ENCODE results near the gene ODAD4.

DNA sequence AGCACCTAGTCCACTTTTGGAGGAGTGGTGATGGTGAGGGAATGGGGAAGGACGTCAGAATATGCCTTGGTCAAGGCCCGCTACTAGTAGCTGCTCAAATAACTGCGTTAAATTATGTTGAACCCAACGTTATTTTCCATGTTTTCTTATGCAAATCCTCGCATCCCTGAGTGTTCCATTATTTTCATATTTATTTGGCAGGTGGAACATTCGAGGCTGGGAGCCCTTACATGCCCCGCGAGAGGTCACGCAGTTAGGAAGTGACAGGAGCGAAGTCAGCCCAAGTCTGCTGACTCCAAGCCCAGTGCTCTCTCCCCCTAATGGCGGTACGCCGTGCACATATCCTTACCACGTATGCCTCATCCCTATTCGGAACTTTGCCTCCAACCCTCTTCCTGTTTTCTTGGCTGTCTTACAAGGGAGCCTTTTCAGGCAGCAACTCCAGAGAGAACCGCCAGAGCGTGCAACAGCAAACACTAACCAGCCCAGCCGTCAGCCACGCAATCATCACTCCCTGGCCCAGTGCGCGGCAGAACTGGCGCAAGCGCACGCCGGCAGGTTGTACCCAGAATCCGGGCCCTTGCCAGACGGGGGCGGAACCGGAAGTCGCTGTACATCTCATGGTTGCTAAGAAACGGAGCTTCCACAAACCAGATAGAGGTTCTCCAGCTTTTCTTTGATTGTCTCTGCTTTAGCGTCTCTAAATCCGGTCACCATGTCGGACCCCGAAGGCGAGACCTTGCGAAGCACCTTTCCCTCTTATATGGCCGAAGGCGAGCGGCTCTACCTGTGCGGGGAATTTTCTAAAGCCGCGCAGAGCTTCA, at the start of gene ODAD4:
- TF ChIP-seq ATF3 (IDR thresholded peaks at IDR 0.05): peak; percentile 28
- TF ChIP-seq CTCF (IDR thresholded peaks at IDR 0.05; ENCODE audit: low read depth, low read length, missing input control): peak; percentile 71

Data from liver (tissue), 3 donors.